Cardiac muscle cell (in vitro differentiated cells and primary cell): ENCODE data around the gene ILDR2. TPM values are rescaled to one million over a fixed set of nuclear protein-coding genes. Genes with fewer than 3 reads are reported as not detected.
A peak's percentile ranks its signal among the peaks of the same experiment; 100 is the strongest.

Experiments
- DNase-seq, 2 donors: peaks; one replicate each; pipeline versions ENCODE4 v3.0.0 to v3.0.0-alpha.2; 2010 to 2017; ENCODE audit warnings: low read depth in 1 of 2, low spot score in 1 of 2
- H3K27ac ChIP-seq: fragments of 200-600 bp; sonication (generic); 2 replicates; pipeline ENCODE4 v1.5.1; 2016
- H3K27me3 ChIP-seq: fragments of 200-600 bp; sonication (generic); 2 replicates; pipeline ENCODE4 v1.6.0; 2016; ENCODE audit warnings: control low read depth
- H3K36me3 ChIP-seq: fragments of 200-600 bp; sonication (generic); 2 replicates; pipeline ENCODE4 v1.5.1; 2016; ENCODE audit warnings: control low read depth
- H3K4me1 ChIP-seq: fragments of 200-600 bp; sonication (generic); 2 replicates; pipeline ENCODE4 v1.8.1; 2017; ENCODE audit warnings: low read depth, mild to moderate bottlenecking, mixed run types
- H3K4me3 ChIP-seq: fragments of 200-600 bp; sonication (generic); 2 replicates; pipeline ENCODE4 v1.5.1; 2016; ENCODE audit warnings: mild to moderate bottlenecking
- H3K9me3 ChIP-seq: fragments of 200-600 bp; sonication (generic); 2 replicates; pipeline ENCODE4 v1.5.1; 2017; ENCODE audit warnings: low read depth, mild to moderate bottlenecking, control low read depth
- CTCF ChIP-seq: IDR thresholded peaks from 2 replicates; pipeline ENCODE4 v1.5.1; 2012; ENCODE audit warnings: low read depth, mild to moderate bottlenecking, low read length
- polyA plus RNA-seq: library from polyadenylated mRNA; unstranded; fragments of >200 nt; fragmentation: Nextera tagmentation; extraction: Ambion mirVana; gene quantifications from 2 replicates; pipeline ENCODE4 v1.2.1, GENCODE V29; 2016
- total RNA-seq: library from RNA; depleted of rRNA; stranded (reverse); fragments of >200 nt; gene quantifications from 2 replicates; pipeline ENCODE4 v1.2.3, GENCODE V29; 2016

ILDR2 gene
- total and polyA plus RNA-seq, 2 experiments from 2014 or later, result 3.3 to 12.3 TPM

- Histone ChIP-seq H3K27ac (no peak overlapping the region), H3K36me3 (no peaks in the 10 kb centered on the region), H3K4me3 (no peak overlapping the region), H3K9me3 (no peaks in the 10 kb centered on the region), H3K27me3 (peaks cover 28% of the 10 kb centered on the region), H3K4me1 (no peaks in the 10 kb centered on the region)
- TF ChIP-seq CTCF, result no peak
- DNase-seq, result peak in 1 of 2 donors; percentile 73
Observed at GRCh38 chr1:166944186-166944967, 31.0 kb downstream of the ILDR2 start.

- Histone ChIP-seq H3K27me3 (no peaks in the 10 kb centered on the region), H3K9me3 (no peaks in the 10 kb centered on the region), H3K36me3 (no peaks in the 10 kb centered on the region), H3K4me3 (no peak overlapping the region), H3K27ac (no peak overlapping the region), H3K4me1 (no peaks in the 10 kb centered on the region)
- no peak for TF ChIP-seq CTCF
- DNase-seq, result no peak
Observed at GRCh38 chr1:166939741-166940375, 35.5 kb downstream of the ILDR2 start.

- Histone ChIP-seq H3K27me3 (no peaks in the 10 kb centered on the region), H3K27ac (no peak overlapping the region), H3K9me3 (no peaks in the 10 kb centered on the region), H3K4me3 (no peak overlapping the region), H3K36me3 (no peaks in the 10 kb centered on the region), H3K4me1 (no peaks in the 10 kb centered on the region)
- no peak for TF ChIP-seq CTCF
- DNase-seq, result no peak
Observed at GRCh38 chr1:166937962-166938361, 37.4 kb downstream of the ILDR2 start.

GRCh38 chr1:166937329-166937728 is 38.0 kb downstream of the ILDR2 start:
- DNase-seq, result no peak
- Histone ChIP-seq H3K4me1 (no peaks in the 10 kb centered on the region), H3K27ac (no peak overlapping the region), H3K4me3 (no peak overlapping the region), H3K9me3 (no peaks in the 10 kb centered on the region), H3K27me3 (no peaks in the 10 kb centered on the region), H3K36me3 (no peaks in the 10 kb centered on the region)
- TF ChIP-seq CTCF, result no peak

GRCh38 chr1:166933633-166934032 is 41.7 kb downstream of the ILDR2 start:
- H3K4me1 ChIP-seq, result no peaks in the 10 kb centered on the region
- H3K4me3 ChIP-seq, result no peak overlapping the region
- no peaks in the 10 kb centered on the region for H3K36me3 ChIP-seq
- H3K9me3 ChIP-seq, result no peaks in the 10 kb centered on the region
- no peak overlapping the region for H3K27ac ChIP-seq
- no peaks in the 10 kb centered on the region for H3K27me3 ChIP-seq
- DNase-seq, result no peak
- TF ChIP-seq CTCF, result no peak
